Retinal pigment epithelial cell (primary cell): ENCODE results near the gene LRIT2.

Source experiments
- DNase-seq: peaks from one replicate; pipeline ENCODE4 v3.0.0-alpha.2; 2010; ENCODE audit warnings: low read depth
- H3K4me3 ChIP-seq: 2 replicates; pipeline ENCODE4 v1.5.1; 2011; ENCODE audit warnings: mild to moderate bottlenecking, low read length, control low read depth, moderate library complexity
- CTCF ChIP-seq: conservative IDR thresholded peaks from 2 replicates; pipeline ENCODE4 v1.5.1; 2011; ENCODE audit warnings: low read depth, low read length, control low read depth, inconsistent platforms

LRIT2 gene

DNA sequence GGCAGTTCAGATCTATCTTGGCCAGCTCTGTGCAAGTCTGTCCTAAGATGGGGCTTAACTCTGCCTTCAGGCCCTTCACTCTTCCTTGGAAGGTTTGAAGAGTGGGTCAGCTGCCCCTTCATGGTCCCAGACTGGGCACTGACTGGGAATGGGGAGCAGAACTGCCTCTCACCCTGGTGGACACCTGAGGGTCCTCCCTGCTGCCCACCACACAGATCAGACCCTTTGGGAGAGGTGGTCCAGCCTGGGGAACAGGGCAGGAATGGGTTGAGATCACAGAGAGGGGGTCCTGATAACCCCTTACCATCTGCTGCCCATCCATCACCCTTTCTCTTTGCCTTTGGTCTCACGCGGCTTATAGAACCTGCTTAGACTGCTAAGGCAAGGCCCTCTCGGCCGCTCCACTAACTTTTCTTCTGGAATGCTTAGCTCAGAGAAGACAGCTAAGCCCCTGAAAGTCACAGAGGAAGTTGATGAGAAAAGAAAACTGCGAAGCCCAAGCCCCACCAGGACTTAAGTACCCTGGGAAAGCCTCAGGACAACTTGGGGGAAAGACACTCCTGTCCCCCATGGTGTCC, 31.4 kb downstream of the LRIT2 start:
- TF ChIP-seq CTCF: no peak
- peak overlapping the region; percentile 31 for H3K4me3 ChIP-seq
- no peak for DNase-seq

DNA sequence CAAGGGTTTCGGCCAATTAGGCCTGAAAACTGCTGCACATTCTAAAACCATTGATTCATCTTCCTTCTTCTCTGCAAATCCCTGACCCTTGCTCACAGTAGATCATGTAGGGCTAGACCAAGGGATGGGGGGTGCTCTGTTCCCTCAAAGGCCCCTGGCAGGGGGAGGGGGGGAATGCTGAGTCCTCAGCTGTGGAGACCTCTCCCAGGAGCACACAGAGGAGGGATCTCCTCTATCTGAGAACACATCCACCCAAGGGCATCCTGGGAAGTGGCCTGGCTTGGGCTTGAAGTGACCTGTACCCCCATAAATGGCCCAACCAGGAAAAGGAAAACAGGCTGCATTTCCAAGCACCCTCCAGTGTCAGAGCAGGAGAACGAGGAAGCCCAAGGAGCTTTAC, 32.0 kb downstream of the LRIT2 start:
- no peak for TF ChIP-seq CTCF
- H3K4me3 ChIP-seq: no peak overlapping the region
- no peak for DNase-seq

GRCh38 chr10:84191106-84191505, 34.2 kb downstream of the LRIT2 start:
- H3K4me3 ChIP-seq: no peak overlapping the region
- TF ChIP-seq CTCF: no peak
- no peak for DNase-seq

GRCh38 chr10:84190621-84191020, 34.7 kb downstream of the LRIT2 start:
- no peak for TF ChIP-seq CTCF
- no peak overlapping the region for H3K4me3 ChIP-seq
- no peak for DNase-seq

DNA sequence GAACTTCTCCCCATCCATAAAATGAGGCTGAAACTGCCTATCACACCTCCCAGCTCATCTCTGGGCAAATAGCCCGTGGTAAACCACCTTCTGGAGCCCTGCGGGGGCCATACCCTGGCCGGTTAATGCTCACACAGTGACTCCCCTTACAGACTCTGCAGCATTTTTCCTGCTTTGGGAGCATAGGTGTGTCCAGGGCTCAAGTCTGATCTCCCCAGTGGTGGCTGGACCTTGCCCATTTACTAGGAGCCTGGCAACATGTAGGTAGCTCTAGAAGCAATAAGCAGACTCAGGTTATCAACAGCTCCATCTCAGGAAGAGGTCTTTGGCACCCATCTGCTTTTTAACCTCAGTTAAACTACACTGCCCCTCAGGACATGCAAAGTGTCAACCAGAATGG, 36.5 kb downstream of the LRIT2 start:
- no peak for TF ChIP-seq CTCF
- no peak overlapping the region for H3K4me3 ChIP-seq
- DNase-seq: no peak

- no peak for DNase-seq
- H3K4me3 ChIP-seq: no peak overlapping the region
- no peak for TF ChIP-seq CTCF
Observed at GRCh38 chr10:84185526-84186175, 39.7 kb downstream of the LRIT2 start.

GRCh38 chr10:84184517-84184916, 40.8 kb downstream of the LRIT2 start:
- TF ChIP-seq CTCF: no peak
- no peak for DNase-seq
- no peak overlapping the region for H3K4me3 ChIP-seq
